DMS53 treated with DMSO at 0.1 percent for 48 hours (cell line): ENCODE results near the gene NCMAP.

Source experiments
- DNase-seq: peaks from one replicate; lab custom pipeline; 2025; ENCODE audit not compliant: unreplicated experiment; lab: John Stamatoyannopoulos, UW

The NCMAP gene

DNA sequence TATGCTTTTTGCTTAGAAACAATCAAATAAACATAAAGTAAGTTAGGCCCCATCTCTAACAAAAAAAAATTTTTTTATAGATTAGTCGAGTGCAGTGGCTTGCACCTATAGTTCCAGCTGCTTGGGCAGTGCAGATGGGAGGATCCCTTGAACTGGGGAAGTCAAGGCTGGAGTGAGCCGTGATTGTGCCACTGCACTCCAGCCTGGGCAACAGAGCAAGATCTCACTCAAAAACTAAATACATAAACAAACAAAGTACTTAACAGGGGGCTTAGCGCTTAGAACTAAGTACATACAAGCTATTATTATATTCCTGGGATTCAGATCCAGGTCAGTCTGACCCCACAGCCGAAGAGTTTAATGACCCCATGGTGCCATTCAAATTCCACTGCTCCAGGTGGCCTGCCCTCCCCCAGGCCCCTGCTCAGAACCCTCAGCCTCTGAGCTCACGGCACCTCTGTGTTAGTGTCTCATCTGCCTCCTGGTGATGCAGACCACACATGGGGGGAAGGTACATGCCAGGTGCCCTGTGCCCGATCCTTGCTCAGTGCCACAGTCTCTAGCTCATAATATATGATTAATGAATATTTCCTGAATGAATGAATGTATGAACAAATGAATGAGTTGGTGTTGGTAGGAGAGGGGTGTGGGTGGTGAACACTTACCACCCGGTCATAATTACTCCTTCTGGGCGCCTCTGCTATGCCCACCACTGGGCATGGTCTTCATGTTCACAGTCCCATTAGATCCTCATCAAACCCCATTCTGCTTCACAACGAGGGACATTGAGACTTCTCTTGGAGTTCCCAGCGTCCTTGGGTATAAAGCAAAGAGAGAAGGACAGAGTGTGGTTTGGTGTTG lies 14.6 kb downstream of the NCMAP start:
- DNase-seq: no peak

DNA sequence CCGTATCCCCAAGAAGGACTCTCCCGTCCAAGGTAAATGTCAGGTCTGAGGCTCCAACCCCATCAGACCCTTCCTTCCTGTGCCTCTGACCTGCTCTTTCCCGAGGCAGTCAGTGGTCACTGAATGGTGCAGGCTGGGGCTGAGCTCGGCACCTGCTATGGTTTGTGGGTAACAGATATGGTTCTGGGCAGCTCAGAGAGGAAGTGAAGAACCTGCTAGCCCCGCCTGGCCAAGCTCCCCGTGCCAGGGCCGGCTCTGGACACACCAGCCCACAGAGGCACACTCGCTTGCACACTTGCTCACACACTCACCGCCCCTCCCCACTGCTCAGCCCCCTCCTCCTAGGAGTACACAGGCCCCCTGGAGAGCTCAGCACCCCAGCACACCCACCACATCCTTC lies 16.4 kb downstream of the NCMAP start:
- DNase-seq: no peak

DNA sequence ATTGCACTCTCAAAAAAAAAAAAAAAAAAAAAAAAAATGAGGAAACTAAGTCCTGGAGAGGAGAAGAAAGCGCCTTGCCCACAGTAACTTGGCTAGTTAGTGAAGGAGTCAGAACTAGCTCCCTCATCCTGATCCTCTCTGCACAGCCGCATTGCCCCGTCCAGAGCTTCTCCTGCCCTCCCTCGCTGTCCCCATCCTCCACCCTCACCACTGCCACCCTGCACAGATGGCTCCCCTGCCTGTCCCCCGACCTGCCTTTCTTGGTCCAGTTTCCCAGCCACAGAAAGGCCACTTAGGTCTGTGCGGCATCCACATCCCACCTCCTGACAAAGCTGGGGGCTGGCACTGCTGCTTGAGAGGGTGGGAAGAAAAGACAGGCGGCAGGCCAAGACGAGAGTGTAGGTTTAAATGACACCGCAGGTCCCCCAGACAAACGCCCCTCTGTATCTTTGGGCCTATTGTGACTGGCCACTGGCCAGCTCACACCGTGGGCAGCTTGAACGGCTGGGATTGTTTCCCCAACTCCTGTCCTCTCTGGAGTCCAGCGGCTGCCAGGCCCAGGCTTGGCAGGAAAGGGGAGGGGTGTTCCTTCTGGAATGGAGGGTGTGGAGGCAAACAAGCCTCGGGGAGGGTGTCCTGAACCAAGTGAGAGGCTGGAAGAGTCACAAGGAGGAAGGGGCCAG lies 20.2 kb downstream of the NCMAP start:
- DNase-seq: no peak

DNA sequence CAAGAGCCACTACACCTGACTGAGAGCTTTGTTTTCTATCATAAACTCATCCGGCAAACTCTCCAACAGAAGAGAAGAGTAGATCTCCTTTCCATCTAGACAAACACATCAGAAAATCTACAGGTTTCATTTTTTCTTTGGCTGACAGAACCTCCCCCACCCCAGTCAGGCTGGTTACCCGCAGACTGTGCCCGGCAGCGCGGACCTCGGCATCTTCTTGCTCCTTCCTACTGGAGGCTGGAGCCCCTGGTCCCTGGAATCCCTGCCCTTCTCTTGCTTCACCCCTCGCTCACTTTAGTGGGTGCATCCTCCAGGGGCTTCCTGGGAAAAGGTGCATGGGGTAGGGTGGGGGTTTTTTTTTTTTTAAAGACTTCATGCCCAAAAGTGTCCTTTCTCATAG lies 23.0 kb downstream of the NCMAP start:
- DNase-seq: no peak

GRCh38 chr1:24580756-24581155 lies 24.9 kb downstream of the NCMAP start:
- no peak for DNase-seq

- no peak for DNase-seq
Observed at GRCh38 chr1:24584171-24584647, 28.3 kb downstream of the NCMAP start.

- no peak for DNase-seq
Observed at GRCh38 chr1:24586119-24586518, 30.2 kb downstream of the NCMAP start.

GRCh38 chr1:24586970-24587820 lies 31.3 kb downstream of the NCMAP start:
- DNase-seq: peak; percentile 69

GRCh38 chr1:24588573-24588972 lies 32.7 kb downstream of the NCMAP start:
- no peak for DNase-seq

- no peak for DNase-seq
Observed at GRCh38 chr1:24589200-24589599, 33.3 kb downstream of the NCMAP start.

GRCh38 chr1:24591781-24592180 lies 35.9 kb downstream of the NCMAP start:
- DNase-seq: no peak

DNA sequence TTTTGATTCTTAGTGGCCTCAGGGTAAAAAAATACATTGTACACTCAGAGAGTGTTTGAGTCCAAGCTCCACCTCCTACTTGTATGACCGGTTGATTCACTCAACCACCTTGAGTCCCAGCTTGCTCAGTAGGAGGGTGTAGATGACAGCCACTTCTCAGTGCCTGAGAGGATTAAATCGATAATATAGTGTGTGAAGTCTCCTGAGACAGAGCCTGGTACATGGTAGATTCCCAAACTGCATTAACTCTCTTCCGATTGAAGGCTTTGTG lies 38.4 kb downstream of the NCMAP start:
- no peak for DNase-seq

- no peak for DNase-seq
Observed at GRCh38 chr1:24596401-24596880, 40.6 kb downstream of the NCMAP start.

GRCh38 chr1:24599265-24599664 lies 43.4 kb downstream of the NCMAP start:
- no peak for DNase-seq

DNA sequence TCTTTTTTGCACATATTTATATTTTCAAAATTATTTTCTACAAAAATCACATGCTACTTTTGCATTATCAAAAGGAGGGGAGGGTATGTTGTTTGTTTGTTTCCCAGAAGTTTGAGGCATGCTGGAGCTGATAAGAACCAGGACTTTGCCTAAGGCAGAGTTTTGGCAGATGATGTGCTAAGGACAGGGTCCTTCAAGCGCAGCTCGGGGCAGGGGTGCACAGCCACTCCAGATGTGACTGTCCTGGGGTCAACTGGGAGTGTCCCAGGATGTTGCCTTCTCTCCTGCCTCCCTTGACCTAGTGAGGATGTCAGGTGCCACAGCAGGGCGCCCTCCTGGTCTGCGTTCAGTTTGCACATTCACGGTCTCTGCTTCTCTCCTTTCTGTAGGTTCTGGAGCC lies 44.7 kb downstream of the NCMAP start:
- no peak for DNase-seq

DNA sequence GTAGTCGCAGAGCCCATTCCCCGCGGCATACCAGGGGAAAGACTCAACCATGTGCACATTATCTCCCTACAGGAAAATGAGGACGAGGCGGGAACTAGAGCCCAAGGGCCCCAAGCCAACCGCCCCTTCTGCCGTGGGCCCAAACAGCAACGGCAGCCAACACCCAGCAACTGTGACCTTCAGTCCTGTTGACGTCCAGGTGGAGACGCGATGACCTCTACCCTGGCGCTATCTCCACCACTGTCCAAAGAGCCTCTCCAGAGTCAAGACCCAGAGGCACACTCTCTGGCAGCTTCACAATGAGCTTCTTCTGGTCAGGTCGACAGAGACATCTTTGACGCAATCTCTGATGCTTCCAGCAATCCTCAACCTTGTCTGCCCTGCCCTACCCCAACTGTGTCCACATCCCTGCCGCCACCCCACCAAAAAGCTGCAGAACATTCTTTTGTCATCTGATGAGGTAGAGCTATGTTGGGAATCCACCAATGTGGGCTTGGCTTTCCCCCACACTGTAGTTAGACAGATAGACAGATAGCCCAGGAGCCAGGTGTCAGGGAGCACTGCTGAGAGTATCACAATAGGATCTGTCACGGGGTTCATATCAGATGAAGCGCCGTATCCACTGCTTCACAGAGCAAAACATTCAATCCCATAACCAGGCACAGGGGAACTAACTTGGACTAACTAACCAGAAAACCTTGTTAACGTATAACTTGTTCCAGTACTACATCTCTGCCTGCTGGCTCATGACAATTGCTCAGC lies 49.8 kb downstream of the NCMAP start:
- DNase-seq: no peak

DNA sequence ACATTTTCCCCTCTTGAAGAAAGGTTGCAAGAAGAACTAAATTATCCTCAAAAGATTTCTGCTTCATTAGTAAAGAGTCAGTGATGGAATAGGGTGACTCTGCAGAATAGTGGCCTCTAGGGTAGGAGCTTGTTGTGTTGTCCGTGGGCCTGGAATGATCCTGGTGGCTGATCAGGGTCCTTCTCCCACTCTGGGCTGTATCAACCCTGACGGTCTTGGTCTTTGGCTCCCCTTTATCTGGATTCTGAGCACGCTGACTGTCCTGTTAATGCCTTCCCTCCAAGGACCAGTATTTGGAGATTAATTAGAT lies 50.4 kb downstream of the NCMAP start:
- DNase-seq: no peak

GRCh38 chr1:24606621-24607020 lies 50.7 kb downstream of the NCMAP start:
- DNase-seq: peak; percentile 35

DNA sequence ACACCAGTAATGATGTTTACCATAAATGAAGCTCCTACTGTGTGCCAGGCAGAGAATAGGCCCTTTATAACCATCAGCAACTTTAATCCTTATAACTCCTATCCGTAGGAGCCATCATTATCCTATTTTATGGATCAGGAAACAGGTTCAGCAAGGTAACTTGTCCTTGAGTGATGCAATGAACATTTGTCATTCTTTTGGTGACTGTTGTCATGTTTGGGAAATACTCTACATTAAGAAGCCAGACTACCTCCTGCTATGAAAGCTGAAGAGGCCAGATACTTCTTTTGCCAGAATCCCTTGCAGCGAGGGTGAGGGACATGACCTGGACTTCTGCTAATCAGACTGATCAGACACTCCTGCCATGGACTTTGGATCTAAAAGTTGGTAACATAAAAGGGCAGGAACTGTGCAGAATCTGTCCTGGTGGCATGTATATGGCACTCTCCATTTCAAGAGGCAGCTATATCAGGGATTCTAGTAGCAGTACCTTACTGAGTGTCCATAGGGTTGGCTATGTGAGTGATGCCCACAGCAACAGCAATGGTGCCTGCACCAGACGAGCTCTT lies 54.1 kb downstream of the NCMAP start:
- DNase-seq: no peak

- DNase-seq: no peak
Observed at GRCh38 chr1:24619376-24619775, 63.5 kb downstream of the NCMAP start.

GRCh38 chr1:24620678-24621077 lies 64.8 kb downstream of the NCMAP start:
- no peak for DNase-seq
